ENCODE data around the gene PI16.
A peak's percentile ranks its signal among the peaks of the same experiment; 100 is the strongest.

PI16 gene

GRCh38 chr6:36968266-36968977, 13.9 kb downstream of the PI16 start:
- Histone ChIP-seq H3K79me1 (ENCODE audit: low read depth, low read length) (no peaks in the 10 kb centered on the region), H2BK5ac (ENCODE audit: low read length) (peak overlapping the region; percentile 19), H3K4me2 (ENCODE audit: insufficient read depth, low read length, poor library complexity, severe bottlenecking) (no peak overlapping the region), H3K9me3 (replicated peaks in 1 of 2; ENCODE audit: control insufficient read depth in 2 of 2, insufficient read depth in 1 of 2, low read depth in 1 of 2, low read length in 2 of 2) (no peaks in the 10 kb centered on the region), H3K27me3 (ENCODE audit: control insufficient read depth in 3 of 3, insufficient read depth in 3 of 3, low read depth in 1 of 3, low read length in 3 of 3) (no peaks in the 10 kb centered on the region), H3K27ac (replicated peaks; ENCODE audit: low read length) (no peak overlapping the region), H2BK12ac (ENCODE audit: low read length) (no peak overlapping the region), H3K4ac (ENCODE audit: low read length) (no peak overlapping the region), H2AK5ac (ENCODE audit: low read depth, low read length) (no peak overlapping the region), H2AFZ (ENCODE audit: low read length) (no peak overlapping the region), H3K14ac (ENCODE audit: low read length) (no peak overlapping the region), H3K23ac (ENCODE audit: low read depth, low read length, poor library complexity) (no peak overlapping the region), H3K18ac (ENCODE audit: low read length) (no peak overlapping the region), H3K36me3 (replicated peaks in 1 of 2; ENCODE audit: control insufficient read depth in 2 of 2, insufficient read depth in 2 of 2, low read length in 2 of 2) (peaks cover 57 to 74% of the 10 kb centered on the region in 2 donors), H2BK120ac (ENCODE audit: low read depth, low read length) (no peak overlapping the region), H4K8ac (ENCODE audit: low read depth, low read length) (no peak overlapping the region), H3K9ac (ENCODE audit: low read depth, low read length, poor library complexity) (no peak overlapping the region), H3K4me1 (ENCODE audit: control insufficient read depth in 2 of 2, insufficient read depth in 1 of 2, low read depth in 1 of 2, low read length in 2 of 2) (peaks cover 3 to 5% of the 10 kb centered on the region in 2 donors), H2BK15ac (ENCODE audit: low read length) (no peak overlapping the region), H4K91ac (ENCODE audit: low read depth, low read length, poor library complexity) (no peak overlapping the region), H3K4me3 (ENCODE audit: low read length in 2 of 2) (no peak overlapping the region)
- DNase-seq (ENCODE audit: low spot score): no peak
- no CpG with 5 or more reads among the region's 16 CpGs for WGBS, 2 donors (ENCODE audit: extremely low coverage in 2 of 2, insufficient read length in 2 of 2, insufficient replicate concordance in 1 of 2)

GRCh38 chr6:36969240-36969691, 14.7 kb downstream of the PI16 start:
- Histone ChIP-seq H3K27ac (replicated peaks; ENCODE audit: low read length) (no peak overlapping the region), H2BK15ac (ENCODE audit: low read length) (no peak overlapping the region), H3K4ac (ENCODE audit: low read length) (no peak overlapping the region), H2AFZ (ENCODE audit: low read length) (no peak overlapping the region), H3K4me3 (ENCODE audit: low read length in 2 of 2) (no peak overlapping the region), H2BK5ac (ENCODE audit: low read length) (no peak overlapping the region), H3K23ac (ENCODE audit: low read depth, low read length, poor library complexity) (no peak overlapping the region), H4K8ac (ENCODE audit: low read depth, low read length) (no peak overlapping the region), H2BK120ac (ENCODE audit: low read depth, low read length) (no peak overlapping the region), H3K9me3 (replicated peaks in 1 of 2; ENCODE audit: control insufficient read depth in 2 of 2, insufficient read depth in 1 of 2, low read depth in 1 of 2, low read length in 2 of 2) (no peaks in the 10 kb centered on the region), H4K91ac (ENCODE audit: low read depth, low read length, poor library complexity) (no peak overlapping the region), H3K36me3 (replicated peaks in 1 of 2; ENCODE audit: control insufficient read depth in 2 of 2, insufficient read depth in 2 of 2, low read length in 2 of 2) (peaks cover 61 to 82% of the 10 kb centered on the region in 2 donors), H3K4me2 (ENCODE audit: insufficient read depth, low read length, poor library complexity, severe bottlenecking) (no peak overlapping the region), H3K79me1 (ENCODE audit: low read depth, low read length) (no peaks in the 10 kb centered on the region), H3K18ac (ENCODE audit: low read length) (no peak overlapping the region), H3K27me3 (ENCODE audit: control insufficient read depth in 3 of 3, insufficient read depth in 3 of 3, low read depth in 1 of 3, low read length in 3 of 3) (no peaks in the 10 kb centered on the region), H3K14ac (ENCODE audit: low read length) (no peak overlapping the region), H2AK5ac (ENCODE audit: low read depth, low read length) (no peak overlapping the region), H3K9ac (ENCODE audit: low read depth, low read length, poor library complexity) (no peak overlapping the region), H3K4me1 (ENCODE audit: control insufficient read depth in 2 of 2, insufficient read depth in 1 of 2, low read depth in 1 of 2, low read length in 2 of 2) (no peaks in the 10 kb centered on the region), H2BK12ac (ENCODE audit: low read length) (no peak overlapping the region)
- no peak for DNase-seq (ENCODE audit: low spot score)
- no CpG with 5 or more reads among the region's 14 CpGs for WGBS, 2 donors (ENCODE audit: extremely low coverage in 2 of 2, insufficient read length in 2 of 2, insufficient replicate concordance in 1 of 2)

- Histone ChIP-seq H3K4ac (ENCODE audit: low read length) (no peak overlapping the region), H4K91ac (ENCODE audit: low read depth, low read length, poor library complexity) (no peak overlapping the region), H3K27me3 (ENCODE audit: control insufficient read depth in 3 of 3, insufficient read depth in 3 of 3, low read depth in 1 of 3, low read length in 3 of 3) (no peaks in the 10 kb centered on the region), H2BK5ac (ENCODE audit: low read length) (peak overlapping the region; percentile 6), H3K79me1 (ENCODE audit: low read depth, low read length) (no peaks in the 10 kb centered on the region), H3K4me1 (ENCODE audit: control insufficient read depth in 2 of 2, insufficient read depth in 1 of 2, low read depth in 1 of 2, low read length in 2 of 2) (no peaks in the 10 kb centered on the region), H2BK15ac (ENCODE audit: low read length) (no peak overlapping the region), H2BK12ac (ENCODE audit: low read length) (no peak overlapping the region), H3K9me3 (replicated peaks in 1 of 2; ENCODE audit: control insufficient read depth in 2 of 2, insufficient read depth in 1 of 2, low read depth in 1 of 2, low read length in 2 of 2) (no peaks in the 10 kb centered on the region), H2AK5ac (ENCODE audit: low read depth, low read length) (no peak overlapping the region), H2BK120ac (ENCODE audit: low read depth, low read length) (no peak overlapping the region), H2AFZ (ENCODE audit: low read length) (no peak overlapping the region), H3K14ac (ENCODE audit: low read length) (no peak overlapping the region), H3K18ac (ENCODE audit: low read length) (no peak overlapping the region), H3K4me2 (ENCODE audit: insufficient read depth, low read length, poor library complexity, severe bottlenecking) (no peak overlapping the region), H3K27ac (replicated peaks; ENCODE audit: low read length) (no peak overlapping the region), H3K23ac (ENCODE audit: low read depth, low read length, poor library complexity) (peak overlapping the region; percentile 10), H3K4me3 (ENCODE audit: low read length in 2 of 2) (peak overlapping the region in 1 of 2 donors; percentile 27), H4K8ac (ENCODE audit: low read depth, low read length) (no peak overlapping the region), H3K9ac (ENCODE audit: low read depth, low read length, poor library complexity) (no peak overlapping the region), H3K36me3 (replicated peaks in 1 of 2; ENCODE audit: control insufficient read depth in 2 of 2, insufficient read depth in 2 of 2, low read length in 2 of 2) (peaks cover 69 to 92% of the 10 kb centered on the region in 2 donors)
- no peak for DNase-seq (ENCODE audit: low spot score)
- WGBS, 2 donors (ENCODE audit: extremely low coverage in 2 of 2, insufficient read length in 2 of 2, insufficient replicate concordance in 1 of 2): no CpG with 5 or more reads among the region's 17 CpGs
These were observed 15.7 kb downstream of the PI16 start for GRCh38 chr6:36969988-36970891.

All from neuronal stem cell (in vitro differentiated cells).